CD8-positive, alpha-beta memory T cell (primary cell): Measurements from ENCODE around the gene SCARB2. TPM values are rescaled to one million over a fixed set of nuclear protein-coding genes. Genes with fewer than 3 reads are reported as not detected.
A peak's percentile ranks its signal among the peaks of the same experiment; 100 is the strongest.
"Not testable (repeated sequence)": the region's sequence is repeated elsewhere in the genome, so short reads cannot be mapped to it uniquely, and the experiment has no call there.

Experiments
- CTCF ChIA-PET: fragments of 350-600 bp; sonication (Branson Sonifier 250); formaldehyde crosslinking; loops from one replicate; lab custom pipeline; 2021; ENCODE audit warnings: antibody characterized with exemption; lab: Charles Lee
- POLR2A ChIA-PET: fragments of 350-600 bp; sonication (Branson Sonifier 250); formaldehyde crosslinking; loops from one replicate; lab custom pipeline; 2021; ENCODE audit warnings: antibody characterized with exemption; lab: Charles Lee
- DNase-seq, 5 donors: peaks; one replicate each; pipeline versions ENCODE4 v3.0.0 to v3.0.0-alpha.2; 2020 to 2022; ENCODE audit warnings: mixed read lengths in 1 of 5
- H3K27ac ChIP-seq: one replicate; pipeline ENCODE4 v1.7.0; 2013; ENCODE audit warnings: low read depth, mild to moderate bottlenecking, low read length, moderate library complexity
- H3K27me3 ChIP-seq: 2 replicates; pipeline ENCODE4 v1.7.0; 2013; ENCODE audit warnings: low read length, mild to moderate bottlenecking; ENCODE audit not compliant: insufficient read depth, poor library complexity, severe bottlenecking
- H3K36me3 ChIP-seq: 2 replicates; pipeline ENCODE4 v1.7.0; 2013; ENCODE audit warnings: mild to moderate bottlenecking, low read length, moderate library complexity; ENCODE audit not compliant: insufficient read depth
- H3K4me1 ChIP-seq: 2 replicates; pipeline ENCODE4 v1.7.0; 2013; ENCODE audit warnings: mild to moderate bottlenecking, low read length, moderate library complexity; ENCODE audit not compliant: insufficient read depth
- H3K4me3 ChIP-seq: 2 replicates; pipeline ENCODE4 v1.7.0; 2013; ENCODE audit warnings: mild to moderate bottlenecking, low read length
- H3K9me3 ChIP-seq: 2 replicates; pipeline ENCODE4 v1.7.0; 2013; ENCODE audit warnings: mild to moderate bottlenecking, low read length
- H3K27ac Mint-ChIP-seq, 8 donors: one replicate each; pipeline ENCODE4 v1.8.0; 2020 to 2021; ENCODE audit warnings: mixed read lengths in 8 of 8, mild to moderate bottlenecking in 6 of 8, inconsistent platforms in 3 of 8, moderate library complexity in 3 of 8
- H3K27me3 Mint-ChIP-seq, 2 donors: one replicate each; pipeline ENCODE4 v1.8.0; 2020 to 2021; ENCODE audit warnings: mixed read lengths in 2 of 2, mild to moderate bottlenecking in 1 of 2, moderate library complexity in 1 of 2
- H3K36me3 Mint-ChIP-seq, 3 donors: one replicate each; pipeline ENCODE4 v1.8.0; 2020 to 2021; ENCODE audit warnings: mixed read lengths in 3 of 3, inconsistent platforms in 1 of 3, mild to moderate bottlenecking in 1 of 3
- H3K4me1 Mint-ChIP-seq, 3 donors: one replicate each; pipeline ENCODE4 v1.8.0; 2020 to 2021; ENCODE audit warnings: mixed read lengths in 3 of 3, inconsistent platforms in 1 of 3, mild to moderate bottlenecking in 1 of 3
- H3K4me3 Mint-ChIP-seq, 7 donors: one replicate each; pipeline ENCODE4 v1.8.0; 2020 to 2021; ENCODE audit warnings: mixed read lengths in 7 of 7, mild to moderate bottlenecking in 6 of 7, moderate library complexity in 4 of 7, inconsistent platforms in 2 of 7
- H3K9me3 Mint-ChIP-seq, 5 donors: one replicate each; pipeline ENCODE4 v1.8.0; 2020 to 2022; ENCODE audit warnings: mixed read lengths in 5 of 5, mild to moderate bottlenecking in 3 of 5, moderate library complexity in 2 of 5, inconsistent platforms in 1 of 5
- polyA plus RNA-seq: library from polyadenylated mRNA; unstranded; fragments of 300-500 nt; fragmentation: Illumina TruSeq; gene quantifications from one replicate; pipeline ENCODE4 v1.2.3, GENCODE V29; 2021
- total RNA-seq, 2 experiments: library from RNA; stranded (reverse); gene quantifications; one replicate each; pipeline ENCODE4 v1.2.3, GENCODE V29; 2021

SCARB2 gene
- total and polyA plus RNA-seq, 3 experiments from 2014 or later = 6.2 to 17.6 (median 6.7) TPM

GRCh38 chr4:76251441-76252270 lies 38.0 kb upstream of the SCARB2 start, which contains the start of gene FAM47E:
Gene FAM47E, plus strand, starts transcription at chr4:76251721. Its CDS starts 26 bp downstream, at chr4:76251747.
- Histone ChIP-seq H3K4me3 (peak within 1 kb of the TSS; percentile 32), H3K27me3 (peaks cover 30% of the 10 kb centered on the region), H3K4me1 (peaks cover 5% of the 10 kb centered on the region), H3K27ac (no peak within 1 kb of the TSS), H3K36me3 (no peaks in the 10 kb centered on the region), H3K9me3 (no peaks in the 10 kb centered on the region)
- CTCF ChIA-PET = interaction anchor here (1.2 kb wide), 1 partner anchor 72 kb away, joined by 3 read pairs; no protein-coding TSS in a partner anchor
- no peaks in the 10 kb centered on the region for H3K36me3 Mint-ChIP-seq
- POLR2A ChIA-PET = no interaction called here
- H3K4me1 Mint-ChIP-seq = peaks cover 7 to 8% (median 7%) of the 10 kb centered on the region in 3 donors
- no peaks in the 10 kb centered on the region for H3K9me3 Mint-ChIP-seq
- H3K4me3 Mint-ChIP-seq = peak within 1 kb of the TSS; percentile 21 to 90 (median 77)
- peaks cover 30 to 89% of the 10 kb centered on the region in 2 donors for H3K27me3 Mint-ChIP-seq
- peak in 4 of 5 donors; percentile 3 to 50 (median 24) for DNase-seq
- peak within 1 kb of the TSS in 2 of 8 donors; percentile 6 to 60 for H3K27ac Mint-ChIP-seq

- ChIA-PET POLR2A (no interaction called here), CTCF (interaction anchor here (0.7 to 1.2 kb wide), 2 partner anchors 13 to 71 kb away, joined by 3 read pairs; no protein-coding TSS in a partner anchor)
- peaks cover 31 to 87% of the 10 kb centered on the region in 2 donors for H3K27me3 Mint-ChIP-seq
- H3K4me1 Mint-ChIP-seq = peaks cover 7 to 8% (median 7%) of the 10 kb centered on the region in 3 donors
- Histone ChIP-seq H3K27ac (no peak overlapping the region), H3K36me3 (no peaks in the 10 kb centered on the region), H3K4me3 (no peak overlapping the region), H3K4me1 (peaks cover 5% of the 10 kb centered on the region), H3K9me3 (no peaks in the 10 kb centered on the region), H3K27me3 (peaks cover 30% of the 10 kb centered on the region)
- DNase-seq = no peak
- H3K4me3 Mint-ChIP-seq = peak overlapping the region; percentile 21 to 90 (median 77)
- no peaks in the 10 kb centered on the region for H3K36me3 Mint-ChIP-seq
- peak overlapping the region in 2 of 8 donors; percentile 6 to 60 for H3K27ac Mint-ChIP-seq
- H3K9me3 Mint-ChIP-seq = no peaks in the 10 kb centered on the region
Measured at GRCh38 chr4:76250962-76251361, 37.3 kb upstream of the SCARB2 start.

GRCh38 chr4:76246852-76247251 lies 33.2 kb upstream of the SCARB2 start:
- no peaks in the 10 kb centered on the region for H3K36me3 ChIP-seq
- POLR2A ChIA-PET = no interaction called here
- H3K27me3 Mint-ChIP-seq = peaks cover 35 to 84% of the 10 kb centered on the region in 2 donors

GRCh38 chr4:76246025-76246424 lies 32.4 kb upstream of the SCARB2 start:
- POLR2A ChIA-PET = no interaction called here
- no peaks in the 10 kb centered on the region for H3K9me3 ChIP-seq
- no peak overlapping the region for H3K4me3 Mint-ChIP-seq
- peaks cover 0 to 5% (median under 1%) of the 10 kb centered on the region in 5 donors for H3K9me3 Mint-ChIP-seq
- H3K36me3 ChIP-seq = no peaks in the 10 kb centered on the region
- H3K4me1 Mint-ChIP-seq = peaks cover 3% of the 10 kb centered on the region in 3 donors
- H3K27me3 ChIP-seq = peaks cover 17% of the 10 kb centered on the region
- peaks cover under 1% of the 10 kb centered on the region for H3K4me1 ChIP-seq
- no peak overlapping the region for H3K27ac ChIP-seq
- H3K27me3 Mint-ChIP-seq = peaks cover 33 to 82% of the 10 kb centered on the region in 2 donors
- CTCF ChIA-PET = interaction anchor here (0.6 kb wide), 1 partner anchor 18 kb away, joined by 3 read pairs; no protein-coding TSS in a partner anchor
- no peak for DNase-seq
- H3K27ac Mint-ChIP-seq = no peak overlapping the region
- H3K4me3 ChIP-seq = no peak overlapping the region
- peaks cover 0 to 10% (median 0%) of the 10 kb centered on the region in 3 donors for H3K36me3 Mint-ChIP-seq

More at GRCh38 chr4:76246852-76247251, 33.2 kb upstream of the SCARB2 start:
- H3K9me3 ChIP-seq = no peaks in the 10 kb centered on the region
- Mint-ChIP-seq H3K36me3 (peaks cover 0 to 8% (median 0%) of the 10 kb centered on the region in 3 donors), H3K4me3 (no peak overlapping the region), H3K27ac (no peak overlapping the region), H3K4me1 (peaks cover 7 to 8% (median 7%) of the 10 kb centered on the region in 3 donors), H3K9me3 (peaks cover 0 to 3% (median 0%) of the 10 kb centered on the region in 5 donors)
- DNase-seq = no peak
- H3K4me1 ChIP-seq = peaks cover 5% of the 10 kb centered on the region
- CTCF ChIA-PET = interaction anchor here (0.6 kb wide), 1 partner anchor 19 kb away, joined by 3 read pairs; no protein-coding TSS in a partner anchor
- H3K27ac ChIP-seq = no peak overlapping the region
- peaks cover 22% of the 10 kb centered on the region for H3K27me3 ChIP-seq
- H3K4me3 ChIP-seq = no peak overlapping the region

- H3K4me1 ChIP-seq, H3K27ac Mint-ChIP-seq, H3K9me3 ChIP-seq, CTCF ChIA-PET, DNase-seq, H3K4me3 ChIP-seq, H3K36me3 ChIP-seq, H3K4me1 Mint-ChIP-seq, H3K4me3 Mint-ChIP-seq, POLR2A ChIA-PET, H3K27ac ChIP-seq, H3K27me3 ChIP-seq: not testable (repeated sequence)
- Mint-ChIP-seq H3K27me3 (peaks cover 23 to 72% of the 10 kb centered on the region in 2 donors), H3K9me3 (peaks cover 11 to 19% (median 17%) of the 10 kb centered on the region in 5 donors), H3K36me3 (peaks cover 0 to 27% (median 2%) of the 10 kb centered on the region in 3 donors)
Measured at GRCh38 chr4:76243877-76244276, 30.3 kb upstream of the SCARB2 start.

- H3K27ac Mint-ChIP-seq = peak overlapping the region in 1 of 8 donors; percentile 61
- Histone ChIP-seq H3K9me3 (no peaks in the 10 kb centered on the region), H3K27ac (no peak overlapping the region), H3K4me1 (no peaks in the 10 kb centered on the region), H3K4me3 (no peak overlapping the region), H3K36me3 (no peaks in the 10 kb centered on the region), H3K27me3 (no peaks in the 10 kb centered on the region)
- ChIA-PET CTCF (no interaction called here), POLR2A (no interaction called here)
- peaks cover 0 to 27% (median 2%) of the 10 kb centered on the region in 3 donors for H3K36me3 Mint-ChIP-seq
- no peaks in the 10 kb centered on the region for H3K4me1 Mint-ChIP-seq
- DNase-seq = no peak
- peaks cover 11 to 19% (median 17%) of the 10 kb centered on the region in 5 donors for H3K9me3 Mint-ChIP-seq
- H3K4me3 Mint-ChIP-seq = no peak overlapping the region
- H3K27me3 Mint-ChIP-seq = peaks cover 18 to 48% of the 10 kb centered on the region in 2 donors
Measured at GRCh38 chr4:76240236-76240635, 26.6 kb upstream of the SCARB2 start.

- H3K36me3 ChIP-seq = no peaks in the 10 kb centered on the region
- H3K36me3 Mint-ChIP-seq = peaks cover 0 to 25% (median 2%) of the 10 kb centered on the region in 3 donors
- H3K27ac ChIP-seq = no peak overlapping the region
- no peaks in the 10 kb centered on the region for H3K9me3 ChIP-seq
- H3K4me1 ChIP-seq = no peaks in the 10 kb centered on the region
- peaks cover 12 to 38% of the 10 kb centered on the region in 2 donors for H3K27me3 Mint-ChIP-seq
- H3K4me3 ChIP-seq = no peak overlapping the region
- peaks cover 11 to 19% (median 17%) of the 10 kb centered on the region in 5 donors for H3K9me3 Mint-ChIP-seq
- ChIA-PET CTCF (no interaction called here), POLR2A (no interaction called here)
- H3K4me3 Mint-ChIP-seq = no peak overlapping the region
- H3K4me1 Mint-ChIP-seq = no peaks in the 10 kb centered on the region
- no peaks in the 10 kb centered on the region for H3K27me3 ChIP-seq
- DNase-seq = no peak
- no peak overlapping the region for H3K27ac Mint-ChIP-seq
Measured at GRCh38 chr4:76238701-76239100, 25.1 kb upstream of the SCARB2 start.

GRCh38 chr4:76238236-76238635 lies 24.6 kb upstream of the SCARB2 start:
- no peak overlapping the region for H3K4me3 ChIP-seq
- DNase-seq = no peak
- POLR2A ChIA-PET = no interaction called here
- H3K4me3 Mint-ChIP-seq = no peak overlapping the region
- H3K27me3 ChIP-seq = no peaks in the 10 kb centered on the region
- H3K4me1 ChIP-seq = no peaks in the 10 kb centered on the region
- peaks cover 11 to 19% (median 14%) of the 10 kb centered on the region in 5 donors for H3K9me3 Mint-ChIP-seq
- peak overlapping the region in 1 of 8 donors; percentile 7 for H3K27ac Mint-ChIP-seq
- H3K27me3 Mint-ChIP-seq = peaks cover 11 to 37% of the 10 kb centered on the region in 2 donors
- peaks cover 0 to 24% (median 2%) of the 10 kb centered on the region in 3 donors for H3K36me3 Mint-ChIP-seq
- H3K36me3 ChIP-seq = no peaks in the 10 kb centered on the region
- CTCF ChIA-PET = interaction anchor here (1.0 kb wide), 1 partner anchor 12 kb away, joined by 3 read pairs; no protein-coding TSS in a partner anchor
- H3K27ac ChIP-seq = no peak overlapping the region
- H3K4me1 Mint-ChIP-seq = no peaks in the 10 kb centered on the region
- no peaks in the 10 kb centered on the region for H3K9me3 ChIP-seq
